SU-DHL-6 (cell line): ENCODE results near the gene MYPOP.
A peak's percentile ranks its signal among the peaks of the same experiment; 100 is the strongest.

Experiments used
- H2AFZ ChIP-seq: fragments of 200-600 bp; sonication (generic); 2 replicates; pipeline ENCODE4 v1.6.1; 2014; ENCODE audit warnings: low read depth, mild to moderate bottlenecking, moderate library complexity, mixed read lengths, antibody characterized with exemption, low read length; ENCODE audit not compliant: severe bottlenecking
- H3F3A ChIP-seq: fragments of 200-600 bp; shearing (Covaris generic); 2 replicates; pipeline ENCODE4 v1.6.0; 2016; ENCODE audit warnings: antibody characterized with exemption, mild to moderate bottlenecking; ENCODE audit not compliant: insufficient read depth
- H3K27ac ChIP-seq: fragments of 200-600 bp; sonication (generic); 2 replicates; pipeline ENCODE4 v1.5.1; 2016; ENCODE audit warnings: low read depth, mild to moderate bottlenecking, low read length, moderate library complexity, mixed read lengths
- H3K27me3 ChIP-seq: fragments of 200-600 bp; sonication (generic), shearing (Covaris generic); 2 replicates; pipeline ENCODE4 v1.6.0; 2014; ENCODE audit warnings: mild to moderate bottlenecking, low read length
- H3K36me3 ChIP-seq: fragments of 200-600 bp; sonication (generic); 2 replicates; pipeline ENCODE4 v1.6.1; 2014; ENCODE audit warnings: mild to moderate bottlenecking, low read length, mixed read lengths
- H3K4me2 ChIP-seq: fragments of 300-600, 200-600 bp; shearing (Covaris generic), sonication (generic); 2 replicates; pipeline ENCODE4 v1.6.0; 2014; ENCODE audit warnings: low read length, low read depth, mild to moderate bottlenecking; ENCODE audit not compliant: poor library complexity, severe bottlenecking
- H3K4me3 ChIP-seq: fragments of 200-600 bp; sonication (generic); 2 replicates; pipeline ENCODE4 v1.5.1; 2014; ENCODE audit warnings: antibody characterized with exemption, low read length, mild to moderate bottlenecking, mixed read lengths; ENCODE audit not compliant: insufficient read depth, poor library complexity, severe bottlenecking
- H3K79me2 ChIP-seq: fragments of 200-600 bp; sonication (generic); 2 replicates; pipeline ENCODE4 v1.6.1; 2014; ENCODE audit warnings: mild to moderate bottlenecking, low read length, moderate library complexity; ENCODE audit not compliant: insufficient read depth
- H3K9ac ChIP-seq: fragments of 200-600 bp; sonication (generic); 2 replicates; pipeline ENCODE4 v1.7.0; 2014; ENCODE audit warnings: mild to moderate bottlenecking, low read length
- H3K9me2 ChIP-seq: fragments of 200-600 bp; sonication (generic); replicated peaks from 2 replicates; pipeline ENCODE4 v1.6.1; 2014; ENCODE audit warnings: low read length; ENCODE audit not compliant: insufficient read depth
- H3K9me3 ChIP-seq: fragments of 200-600 bp; sonication (generic); 2 replicates; pipeline ENCODE4 v1.6.1; 2014; ENCODE audit warnings: low read length, mixed read lengths; ENCODE audit not compliant: insufficient read depth
- H4K20me1 ChIP-seq: fragments of 200-600 bp; sonication (generic); 2 replicates; pipeline ENCODE4 v1.6.1; 2014; ENCODE audit warnings: low read depth, mild to moderate bottlenecking, antibody characterized with exemption, low read length, moderate library complexity, mixed read lengths
- CTCF ChIP-seq: fragments of 200-600 bp; sonication (generic); IDR thresholded peaks from one replicate; pipeline ENCODE4 v1.5.1; 2017; ENCODE audit warnings: antibody characterized with exemption, mild to moderate bottlenecking, low read length, moderate library complexity; ENCODE audit not compliant: insufficient read depth, poor library complexity, severe bottlenecking
- EZH2phosphoT487 ChIP-seq: fragments of 200-600 bp; sonication (generic), shearing (Covaris generic); conservative IDR thresholded peaks from 2 replicates; pipeline ENCODE4 v1.6.1; 2018; ENCODE audit warnings: mild to moderate bottlenecking, antibody characterized with exemption, low read length, moderate library complexity, mixed read lengths

Gene MYPOP

GRCh38 chr19:45863840-45864628 lies 38.4 kb downstream of the MYPOP start, which contains the start of gene FOXA3:
Gene FOXA3, plus strand, starts transcription at chr19:45864326. Its CDS starts 131 bp downstream, at chr19:45864457.
- Histone ChIP-seq H3K27me3 (no peaks in the 10 kb centered on the region), H3K36me3 (no peaks in the 10 kb centered on the region; the same call in 1 of the 2 replicates), H4K20me1 (no peaks in the 10 kb centered on the region), H3K9me2 (no peaks in the 10 kb centered on the region), H3K79me2 (peaks cover 35% of the 10 kb centered on the region), H3F3A (peaks cover 15% of the 10 kb centered on the region), H3K9me3 (no peaks in the 10 kb centered on the region), H3K4me2 (peak within 1 kb of the TSS; percentile 84), H3K4me3 (peak within 1 kb of the TSS; percentile 57), H2AFZ (peak within 1 kb of the TSS; percentile 45), H3K9ac (peak within 1 kb of the TSS; percentile 85), H3K27ac (no peak within 1 kb of the TSS)
- 0 out of 2 replicates have a peak, but pooled peaks have one; percentile 75 for TF ChIP-seq EZH2phosphoT487
- TF ChIP-seq CTCF, result peak; percentile 75

DNA sequence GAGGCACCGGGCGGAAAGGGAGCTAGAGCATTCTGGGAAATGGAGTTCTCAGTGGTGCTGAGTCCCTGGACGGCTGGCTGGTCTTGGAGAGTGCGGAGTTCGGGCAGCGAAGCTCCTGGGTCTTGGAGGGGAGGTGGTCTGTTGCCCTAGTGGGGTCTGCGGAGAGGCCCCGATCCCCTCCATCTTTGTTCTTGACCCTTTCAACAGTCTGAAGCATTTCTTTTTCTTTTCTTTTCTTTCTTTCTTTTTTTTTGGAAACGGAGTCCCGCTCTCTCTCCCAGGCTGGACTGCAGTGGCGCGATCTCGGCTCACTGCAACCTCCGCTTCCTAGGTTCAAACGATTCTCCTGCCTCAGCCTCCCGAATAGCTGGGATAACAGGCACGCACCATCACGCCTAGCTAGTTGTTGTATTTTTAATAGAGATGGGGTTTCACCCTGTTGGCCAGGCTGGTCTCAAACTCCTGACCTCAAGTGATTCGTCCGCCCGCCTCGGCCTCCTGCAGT lies 39.0 kb downstream of the MYPOP start:
- peak overlapping the region; percentile 85 for H3K9ac ChIP-seq
- no peaks in the 10 kb centered on the region for H3K9me3 ChIP-seq
- H3K27me3 ChIP-seq, result no peaks in the 10 kb centered on the region
- peaks cover 15% of the 10 kb centered on the region for H3F3A ChIP-seq
- H2AFZ ChIP-seq, result peak overlapping the region; percentile 45
- peaks cover 3% of the 10 kb centered on the region; the same call in 1 of the 2 replicates for H3K36me3 ChIP-seq
- no peak for TF ChIP-seq CTCF
- TF ChIP-seq EZH2phosphoT487, result no peak
- H4K20me1 ChIP-seq, result no peaks in the 10 kb centered on the region
- peaks cover 39% of the 10 kb centered on the region for H3K79me2 ChIP-seq
- H3K4me2 ChIP-seq, result peak overlapping the region; percentile 84
- H3K4me3 ChIP-seq, result peak overlapping the region; percentile 57
- no peak overlapping the region for H3K27ac ChIP-seq
- H3K9me2 ChIP-seq, result no peaks in the 10 kb centered on the region

DNA sequence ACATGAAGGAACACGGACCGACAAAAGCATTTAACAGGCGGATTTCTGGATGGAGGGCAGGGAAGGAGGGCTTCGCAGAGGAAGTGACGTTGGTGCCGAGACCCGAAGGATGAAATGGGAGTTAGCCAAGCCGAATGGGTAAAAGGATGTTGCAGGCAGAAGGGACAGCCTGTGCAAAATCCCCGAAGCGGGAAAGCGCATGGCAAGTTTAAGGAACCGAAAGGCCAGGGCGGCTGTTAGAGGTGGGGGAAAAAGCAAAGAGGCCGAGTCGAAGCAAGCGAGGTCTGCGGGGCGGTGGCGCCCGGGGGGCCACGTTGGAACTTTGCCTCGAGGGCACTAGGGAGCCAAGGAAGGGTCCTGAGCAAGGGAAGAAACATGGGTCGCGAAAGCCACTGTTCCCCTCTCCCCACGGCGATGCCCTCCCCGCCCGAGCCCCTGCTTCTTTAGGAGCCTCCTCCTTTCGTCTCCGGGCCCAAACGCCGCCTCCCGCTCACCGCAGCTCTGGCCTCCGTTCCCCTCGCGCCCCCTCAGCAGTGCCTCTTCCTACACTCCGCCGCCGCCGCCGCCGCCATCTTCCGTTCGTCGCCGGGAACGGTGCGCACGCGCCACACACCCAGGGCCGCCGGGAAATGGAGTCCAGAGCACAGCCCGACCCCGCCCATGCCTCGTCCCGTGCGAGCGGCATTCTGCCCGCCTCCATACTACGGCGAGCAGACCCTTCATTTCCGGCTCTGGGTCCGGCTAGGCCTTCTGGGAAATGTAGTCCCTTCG lies 39.7 kb downstream of the MYPOP start, which contains the start of gene SYMPK:
TSS of gene SYMPK (minus strand) at position 584 of the 771 bp plus-strand sequence. CDS start 8,652 bp downstream, outside the sequence.
- H3K9ac ChIP-seq, result peak within 1 kb of the TSS; percentile 85
- H3K4me3 ChIP-seq, result peak within 1 kb of the TSS; percentile 92
- H3K9me3 ChIP-seq, result no peaks in the 10 kb centered on the region
- H3K36me3 ChIP-seq, result peaks cover 3% of the 10 kb centered on the region; the same call in 1 of the 2 replicates
- H3F3A ChIP-seq, result peaks cover 15% of the 10 kb centered on the region
- H3K27me3 ChIP-seq, result no peaks in the 10 kb centered on the region
- H3K4me2 ChIP-seq, result peak within 1 kb of the TSS; percentile 84
- TF ChIP-seq EZH2phosphoT487 (no peak), CTCF (no peak)
- H2AFZ ChIP-seq, result peak within 1 kb of the TSS; percentile 45
- H3K27ac ChIP-seq, result peak within 1 kb of the TSS; percentile 69
- no peaks in the 10 kb centered on the region for H4K20me1 ChIP-seq
- no peaks in the 10 kb centered on the region for H3K9me2 ChIP-seq
- peaks cover 46% of the 10 kb centered on the region for H3K79me2 ChIP-seq
